GM21515 (cell line): ENCODE results near the gene PGM2.

ENCODE experiments used
- ATAC-seq: cut with Tn5 transposase; IDR thresholded peaks from one replicate; pipeline ENCODE4 v1.9.1; 2021; ENCODE audit not compliant: unreplicated experiment

Gene PGM2

DNA sequence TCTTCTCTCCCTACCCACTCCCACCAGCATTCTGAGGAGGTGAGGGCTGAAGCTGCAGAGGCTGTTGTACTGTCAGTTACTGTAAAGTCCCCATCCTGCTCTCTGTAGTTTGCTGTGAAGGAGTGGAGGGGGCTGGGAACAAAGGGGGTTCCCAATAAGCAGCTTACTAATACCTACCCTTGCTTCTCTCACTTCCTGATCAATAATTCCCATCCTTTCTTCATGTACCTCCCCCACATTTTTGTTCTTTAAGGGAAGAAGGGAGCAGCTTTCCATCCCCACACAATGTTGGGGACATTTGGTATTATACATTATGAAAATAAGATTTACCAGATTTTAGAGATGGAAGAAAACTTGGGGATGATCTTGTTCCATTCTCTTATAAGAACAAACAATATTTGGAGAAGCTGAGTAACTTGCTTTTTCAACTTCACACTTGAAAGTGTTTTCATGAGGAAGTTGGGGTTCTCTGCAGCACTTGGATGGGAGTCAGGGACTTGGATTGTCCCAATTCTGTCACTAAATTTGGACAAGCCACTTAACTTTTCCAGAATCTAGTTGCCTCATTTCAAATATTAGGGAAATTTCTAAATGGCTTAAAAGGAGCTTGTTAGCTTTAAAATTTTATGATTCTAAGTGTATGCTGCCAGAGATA lies 69.8 kb downstream of the PGM2 start:
- ATAC-seq, result no peak

DNA sequence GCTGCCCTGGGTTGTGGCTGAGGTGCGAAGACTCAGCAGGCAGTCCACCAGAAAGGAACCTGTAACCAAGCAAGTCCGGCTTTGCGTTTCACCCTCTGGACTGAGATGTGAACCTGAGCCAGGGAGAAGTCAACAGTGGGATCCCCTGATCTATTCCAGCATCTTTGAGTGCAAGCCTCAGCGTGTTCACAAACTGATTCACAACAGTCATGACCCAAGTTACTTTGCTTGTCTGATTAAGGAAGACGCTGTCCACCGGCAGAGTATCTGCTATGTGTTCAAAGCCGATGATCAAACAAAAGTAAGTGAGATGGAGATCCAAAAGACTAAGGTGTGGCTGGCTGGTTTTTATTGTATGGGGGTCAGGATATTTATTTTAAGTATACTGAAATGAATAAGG lies 75.7 kb downstream of the PGM2 start:
- no peak for ATAC-seq

DNA sequence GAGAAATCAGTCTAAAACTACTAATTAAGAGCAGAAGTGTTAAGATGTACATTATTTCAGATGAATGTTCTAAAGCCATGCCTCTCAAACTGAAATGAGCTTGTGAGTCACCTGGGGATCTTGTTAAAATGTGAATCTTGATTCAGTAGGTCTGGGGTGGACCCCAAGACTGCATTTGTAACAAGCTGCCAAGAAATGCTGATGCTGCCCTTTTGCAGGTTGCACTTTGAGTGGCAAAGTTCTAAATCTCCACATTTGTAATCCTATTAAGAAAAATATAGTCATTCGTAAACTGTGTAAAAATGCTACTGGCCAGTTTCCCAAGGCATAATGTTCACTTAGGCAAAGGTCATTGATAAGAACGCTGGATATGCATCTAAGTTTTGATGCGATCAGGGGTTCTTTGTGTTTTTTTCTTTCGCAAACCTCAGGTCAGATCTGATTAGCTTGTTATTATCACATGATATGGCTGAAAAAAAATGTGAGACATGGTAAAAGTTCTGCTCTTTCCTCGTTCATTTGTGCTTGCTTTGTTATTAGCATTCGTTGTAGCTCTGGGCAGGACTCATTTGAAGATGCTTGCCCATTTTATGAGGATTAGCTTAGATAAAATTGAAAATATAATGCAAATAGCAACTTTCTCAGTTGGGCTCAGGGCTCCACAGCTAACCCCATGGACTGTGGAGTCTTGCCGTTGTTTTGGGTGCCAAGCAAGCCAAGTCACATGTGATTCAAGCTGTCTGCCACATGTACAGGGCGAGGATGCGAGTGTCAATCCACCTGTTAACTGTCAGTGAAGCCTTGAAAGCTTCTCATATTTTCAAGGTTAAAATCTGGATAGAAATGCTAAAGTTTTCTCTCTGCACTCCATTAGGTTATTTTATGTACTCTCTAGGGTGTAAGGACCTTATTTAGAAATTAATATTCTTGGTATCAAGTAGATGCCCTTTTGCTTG lies 76.5 kb downstream of the PGM2 start:
- no peak for ATAC-seq

DNA sequence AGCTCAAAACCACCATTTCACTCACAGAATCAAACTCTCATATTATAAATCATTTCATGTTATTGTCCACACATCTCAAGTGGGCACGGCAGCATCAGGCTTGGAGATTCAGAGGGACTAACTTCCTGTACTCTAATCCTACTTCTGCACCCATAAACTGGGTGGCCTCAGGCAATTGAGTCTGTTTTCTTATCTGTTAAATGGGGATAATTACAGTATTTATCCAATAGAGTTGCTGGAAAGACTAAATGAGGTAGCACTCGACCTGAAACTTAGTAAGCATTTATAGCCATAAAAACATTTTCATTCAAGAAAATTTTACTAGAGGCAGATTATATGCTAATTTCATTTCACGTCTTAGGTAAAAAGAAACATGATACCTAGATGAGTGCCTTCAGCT lies 77.4 kb downstream of the PGM2 start:
- ATAC-seq, result no peak

DNA sequence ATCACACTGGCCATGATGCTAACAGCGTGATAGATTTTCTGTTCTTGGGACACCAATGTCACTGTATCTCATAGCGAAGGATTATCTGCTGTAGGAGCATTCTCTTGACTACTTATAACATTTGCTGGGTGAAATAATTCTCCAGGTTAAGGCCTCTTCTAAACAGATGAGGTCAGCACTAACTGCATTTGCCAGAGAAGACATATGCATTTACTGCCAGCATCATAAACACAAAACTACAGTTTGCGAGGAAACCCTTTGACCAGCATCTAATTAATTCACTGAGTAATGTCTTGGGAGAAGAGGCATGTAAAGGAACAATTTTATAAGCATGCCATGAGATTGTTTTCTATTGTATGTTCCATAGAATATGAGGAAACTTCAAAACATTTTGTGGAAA lies 78.3 kb downstream of the PGM2 start:
- ATAC-seq, result no peak

DNA sequence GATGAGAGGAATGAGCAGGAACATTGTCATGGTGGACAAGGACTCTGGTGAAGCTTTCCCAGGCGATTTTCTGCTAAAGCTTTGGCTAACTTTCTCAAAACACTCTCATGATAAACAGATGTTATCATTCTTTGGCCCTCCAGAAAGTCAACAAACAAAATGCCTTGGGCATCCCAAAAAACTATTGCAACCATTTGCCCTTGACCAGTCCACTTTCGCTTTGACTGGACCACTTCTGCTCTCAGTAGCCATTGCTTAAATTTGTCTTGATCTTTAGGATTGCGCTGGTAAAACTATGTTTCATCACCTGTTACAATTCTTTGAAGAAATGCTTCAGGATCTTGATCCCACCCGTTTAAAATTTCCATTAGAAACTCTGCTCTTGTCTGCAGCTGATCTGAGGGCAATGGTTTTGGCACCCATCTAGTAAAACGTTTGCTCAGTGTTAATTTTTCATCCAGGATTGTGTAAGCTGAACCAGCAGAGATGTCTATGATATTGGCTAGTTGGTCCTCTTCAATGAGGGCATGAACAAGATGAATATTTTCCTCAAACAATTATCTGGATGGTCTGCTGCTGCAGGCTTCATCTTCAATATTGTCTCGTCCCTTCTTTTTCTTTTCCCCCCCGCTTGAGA lies 79.2 kb downstream of the PGM2 start:
- no peak for ATAC-seq

DNA sequence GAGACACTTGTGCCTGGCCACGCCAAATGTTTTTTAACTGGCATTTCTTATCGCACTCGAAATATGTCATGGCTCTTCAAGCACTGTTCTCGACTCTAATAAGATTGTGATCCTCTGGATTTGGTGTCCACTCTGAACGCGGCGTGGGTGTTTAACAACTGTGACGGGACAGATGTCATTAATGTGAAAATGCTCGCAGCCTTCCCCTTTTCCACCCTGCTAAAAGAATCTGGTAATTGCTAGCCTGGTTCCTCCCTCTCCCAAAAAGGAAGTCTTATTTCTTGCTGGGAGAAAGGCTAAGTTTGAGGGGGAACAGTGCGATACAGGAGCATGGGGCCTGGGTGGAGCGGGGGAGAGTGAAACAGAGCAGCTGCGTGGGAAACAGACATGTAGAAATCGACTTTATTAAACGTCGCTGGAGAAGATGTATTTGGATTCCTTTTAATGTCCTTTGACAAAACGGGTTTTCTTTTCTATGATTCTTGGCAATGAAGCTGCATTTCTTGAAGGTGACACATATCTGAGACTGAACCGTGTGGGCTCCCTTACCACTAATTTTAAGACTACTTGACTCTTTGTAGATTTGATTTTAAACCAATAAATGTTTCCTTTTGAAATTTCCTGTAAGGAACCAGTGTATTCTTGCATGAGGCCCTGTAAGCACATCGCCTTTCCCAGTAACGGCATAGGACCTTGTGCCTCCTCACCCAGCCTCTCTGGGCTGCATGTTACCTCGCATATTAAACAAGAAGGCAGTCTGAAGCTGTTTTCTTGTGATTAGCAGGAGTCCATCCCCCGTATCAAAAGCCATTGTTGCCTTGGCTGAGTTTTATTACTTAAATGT lies 82.2 kb downstream of the PGM2 start:
- no peak for ATAC-seq

DNA sequence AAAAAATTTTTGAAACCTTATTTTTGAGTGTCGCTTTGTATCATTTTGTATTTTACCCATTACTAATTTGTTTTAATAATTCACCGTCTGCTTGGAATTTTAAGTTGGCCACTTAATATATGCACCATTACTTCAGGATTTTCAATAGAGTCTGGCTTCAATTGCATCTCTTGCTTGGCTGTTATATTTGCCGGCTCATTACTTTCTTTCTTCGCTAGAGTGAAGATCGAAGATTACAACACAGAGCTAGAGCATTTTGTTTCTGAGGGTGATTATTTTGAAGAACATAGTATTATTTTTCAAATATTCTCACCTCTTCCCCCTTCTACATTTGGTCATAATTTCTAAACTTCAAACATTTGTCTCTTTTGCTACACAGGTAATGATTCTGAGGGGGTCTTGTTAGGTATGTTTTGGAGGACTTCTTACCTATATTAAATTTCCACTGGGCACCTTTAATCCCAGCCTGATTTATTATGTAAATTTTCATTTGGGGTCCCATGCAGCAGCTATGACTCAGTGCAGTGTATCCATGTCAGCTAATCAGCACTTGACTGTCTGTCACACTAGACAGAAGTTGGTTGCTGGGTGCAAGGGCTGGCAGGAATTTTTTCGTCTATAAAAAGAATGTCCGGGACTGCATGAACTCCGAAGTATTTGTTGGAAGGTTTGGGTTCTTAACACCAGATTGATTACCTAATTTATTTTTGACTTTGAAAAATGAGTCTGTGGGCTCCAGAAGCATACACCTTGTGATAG lies 83.0 kb downstream of the PGM2 start:
- ATAC-seq, result no peak

DNA sequence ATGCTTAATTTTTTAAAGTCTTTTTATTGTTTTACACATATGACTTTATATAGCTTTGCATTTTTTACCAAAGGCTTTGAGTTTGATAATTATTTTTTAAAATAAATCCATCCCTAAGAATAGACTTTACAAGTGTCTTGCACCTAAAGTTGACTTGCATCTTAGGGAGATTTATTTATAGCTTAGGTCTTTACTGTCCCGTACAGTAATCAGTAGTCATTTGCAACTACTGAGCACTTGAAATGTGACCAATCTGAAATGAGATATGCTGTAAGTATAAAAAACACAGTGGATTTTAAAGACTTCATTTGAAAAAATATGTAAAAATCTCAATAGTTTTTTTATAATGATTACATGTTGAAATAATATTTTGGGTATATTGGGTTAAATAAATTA lies 83.6 kb downstream of the PGM2 start:
- ATAC-seq, result no peak
